Uterus (tissue), 4 donors: ENCODE data around the gene SFMBT2. TPM values are rescaled to one million over a fixed set of nuclear protein-coding genes. Genes with fewer than 3 reads are reported as not detected.

ENCODE experiments used
- DNase-seq, 2 donors: peaks; one replicate each; pipeline ENCODE4 v3.0.0-alpha.2; 2019 to 2020
- H3K27ac ChIP-seq, 2 donors: fragments of 200-600 bp; sonication (generic); 1 replicate in 1 of 2; 2 replicates in 1 of 2; pipeline ENCODE4 v1.5.1; 2016 to 2018
- H3K27me3 ChIP-seq, 2 donors: fragments of 200-600 bp; sonication (generic); one replicate each; pipeline ENCODE4 v1.5.1; 2018 to 2019; ENCODE audit warnings: control low read depth in 1 of 2
- H3K36me3 ChIP-seq, 2 donors: fragments of 200-600 bp; sonication (generic); one replicate each; pipeline ENCODE4 v1.5.1; 2019; ENCODE audit warnings: control low read depth in 1 of 2
- H3K4me1 ChIP-seq, 2 donors: fragments of 200-600 bp; sonication (generic); one replicate each; pipeline ENCODE4 v1.5.1; 2018 to 2019; ENCODE audit warnings: control low read depth in 1 of 2
- H3K4me3 ChIP-seq, 2 donors: fragments of 200-600 bp; sonication (generic); 1 replicate in 1 of 2; 2 replicates in 1 of 2; pipeline ENCODE4 v1.5.1; 2018 to 2019; ENCODE audit warnings: mild to moderate bottlenecking in 1 of 2
- H3K9me3 ChIP-seq, 2 donors: fragments of 200-600 bp; sonication (generic); one replicate each; pipeline ENCODE4 v1.5.1; 2019; ENCODE audit warnings: control low read depth in 1 of 2
- CTCF ChIP-seq, 4 experiments: fragments of 200-600 bp in 2 of 4; fragments of 450-650 bp in 2 of 4; sonication (generic) in 2 of 4; IDR thresholded peaks; one replicate each; pipeline ENCODE4 v1.5.1; 2016 to 2019; ENCODE audit warnings: antibody characterized with exemption in 4 of 4, mild to moderate bottlenecking in 2 of 4, moderate library complexity in 1 of 4
- POLR2A ChIP-seq, 2 donors: fragments of 450-650 bp; IDR thresholded peaks; one replicate each; pipeline ENCODE4 v1.6.1; 2016; ENCODE audit warnings: antibody characterized with exemption in 2 of 2, mild to moderate bottlenecking in 1 of 2, moderate library complexity in 1 of 2
- intact Hi-C: fragments of 100-400 bp; cut with DNase I; formaldehyde crosslinking; loops from one replicate; pipeline ENCODE4 v1.15.1; 2023; ENCODE audit warnings: low total_unique reads
- total RNA-seq, 4 donors: library from RNA; depleted of rRNA in 3 of 4; stranded (reverse); fragments of >200 nt in 3 of 4; gene quantifications; one replicate each; pipeline versions ENCODE4 v1.1.0 to v1.2.4, GENCODE V29; 2014 to 2023
- donor health status: DM: yes; HTN: yes; CAD: no.

SFMBT2 gene
- total RNA-seq, 4 donors from 2014 or later: 7.7 to 23.4 (median 14.7) TPM

DNA sequence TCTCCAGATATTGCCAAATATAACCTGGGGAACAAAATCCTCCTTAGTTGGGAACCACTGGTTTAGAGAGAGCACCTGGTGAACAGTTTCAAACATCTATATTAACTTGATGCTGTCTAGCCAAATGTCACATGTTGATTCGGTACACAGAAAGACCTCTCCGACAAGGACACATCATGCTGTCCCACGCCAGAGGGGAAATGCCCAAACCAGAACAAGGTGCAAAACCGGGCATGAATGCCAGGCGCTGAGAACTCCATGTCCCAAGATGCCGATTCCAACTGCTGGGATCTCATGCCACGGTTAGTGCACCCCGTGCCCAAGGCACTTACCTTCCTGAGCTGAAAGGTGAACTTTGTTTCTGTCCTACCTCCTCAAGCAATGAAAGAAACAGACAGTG, 100.8 kb downstream of the SFMBT2 start:
- no peak for DNase-seq
- no peaks in the 10 kb centered on the region for H3K4me1 ChIP-seq
- no peaks in the 10 kb centered on the region for H3K27me3 ChIP-seq
- no peak for TF ChIP-seq CTCF (IDR thresholded peaks at IDR 0.05)
- TF ChIP-seq POLR2A (IDR thresholded peaks at IDR 0.05): no peak
- H3K4me3 ChIP-seq: no peak overlapping the region
- H3K36me3 ChIP-seq: no peaks in the 10 kb centered on the region
- no peak overlapping the region for H3K27ac ChIP-seq
- H3K9me3 ChIP-seq: peaks cover 0 to 5% of the 10 kb centered on the region in 2 donors
- intact Hi-C loops: no loop called here

- no peaks in the 10 kb centered on the region for H3K36me3 ChIP-seq
- H3K27ac ChIP-seq: no peak overlapping the region
- intact Hi-C loops: no loop called here
- no peak for DNase-seq
- TF ChIP-seq POLR2A (IDR thresholded peaks at IDR 0.05) (no peak), CTCF (IDR thresholded peaks at IDR 0.05) (no peak)
- H3K4me1 ChIP-seq: no peaks in the 10 kb centered on the region
- H3K4me3 ChIP-seq: no peak overlapping the region
- peaks cover 0 to 5% of the 10 kb centered on the region in 2 donors for H3K9me3 ChIP-seq
- H3K27me3 ChIP-seq: no peaks in the 10 kb centered on the region
Measured at GRCh38 chr10:7308826-7309225, 102.0 kb downstream of the SFMBT2 start.

DNA sequence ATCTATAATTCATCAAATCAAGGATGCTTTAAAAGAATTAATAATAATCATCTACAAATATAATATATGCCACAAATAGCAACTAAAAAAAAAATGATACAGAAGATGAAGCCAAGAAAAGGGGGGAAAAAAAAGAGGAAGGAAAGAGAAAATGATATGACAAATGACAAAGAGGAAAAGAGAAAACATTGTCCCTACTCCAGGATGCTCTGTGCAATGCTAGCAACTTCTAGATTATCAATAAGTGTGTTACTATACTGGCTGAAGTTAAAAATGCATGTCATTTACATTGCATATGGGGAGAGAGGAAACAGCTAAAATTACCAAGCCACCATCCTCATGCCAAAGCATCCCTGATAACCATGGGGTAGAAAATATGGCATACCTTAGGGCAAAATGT, 104.2 kb downstream of the SFMBT2 start:
- Histone ChIP-seq H3K36me3 (no peaks in the 10 kb centered on the region), H3K4me1 (peaks cover 2 to 13% of the 10 kb centered on the region in 2 donors), H3K4me3 (no peak overlapping the region), H3K9me3 (peaks cover 0 to 5% of the 10 kb centered on the region in 2 donors), H3K27ac (no peak overlapping the region), H3K27me3 (no peaks in the 10 kb centered on the region)
- TF ChIP-seq CTCF (IDR thresholded peaks at IDR 0.05) (no peak), POLR2A (IDR thresholded peaks at IDR 0.05) (no peak)
- intact Hi-C loops: no loop called here
- no peak for DNase-seq

DNA sequence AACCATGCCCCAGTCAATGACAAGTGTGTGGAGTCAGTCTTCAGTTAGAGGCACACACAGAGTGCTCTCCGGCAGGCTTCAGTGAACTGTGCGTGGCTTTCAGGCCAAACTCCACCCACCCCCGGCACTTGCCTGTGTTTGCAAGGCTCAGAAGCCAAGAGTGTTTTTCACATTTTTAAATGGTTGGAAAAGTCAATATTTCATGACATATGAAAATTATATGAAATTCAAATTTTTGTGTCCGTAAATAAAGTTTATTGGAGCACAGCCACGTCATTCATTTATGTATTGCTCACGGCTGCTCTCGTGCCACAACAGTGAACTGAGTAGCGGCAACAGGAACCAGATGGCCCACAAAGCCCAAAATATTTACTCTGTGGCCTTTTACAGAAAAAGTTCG, 104.7 kb downstream of the SFMBT2 start:
- no peak overlapping the region for H3K4me3 ChIP-seq
- H3K9me3 ChIP-seq: peaks cover 0 to 5% of the 10 kb centered on the region in 2 donors

DNA sequence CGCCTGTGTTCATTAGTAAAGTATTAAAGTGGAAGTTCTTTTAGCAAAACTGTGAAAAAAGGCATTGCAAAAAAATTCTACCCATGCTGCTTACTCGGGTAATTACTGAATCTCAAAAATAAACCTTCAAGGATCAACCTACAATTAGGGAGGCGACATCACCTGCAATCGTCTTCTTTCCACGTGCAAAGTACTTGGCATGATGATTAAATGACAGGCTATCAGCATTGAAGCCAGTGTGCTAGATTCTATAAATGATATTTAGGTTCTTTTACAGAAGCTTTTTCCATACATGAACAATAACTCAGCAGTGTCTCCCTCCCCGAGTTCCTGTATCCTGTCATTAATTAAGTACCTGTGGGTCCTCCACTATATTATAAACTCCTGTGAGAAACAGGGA, 105.8 kb downstream of the SFMBT2 start:
- intact Hi-C loops: no loop called here
- TF ChIP-seq CTCF (IDR thresholded peaks at IDR 0.05): no peak
- no peak for TF ChIP-seq POLR2A (IDR thresholded peaks at IDR 0.05)
- Histone ChIP-seq H3K27ac (no peak overlapping the region), H3K36me3 (no peaks in the 10 kb centered on the region), H3K27me3 (no peaks in the 10 kb centered on the region), H3K4me3 (no peak overlapping the region), H3K9me3 (peaks cover 0 to 5% of the 10 kb centered on the region in 2 donors), H3K4me1 (peaks cover 11 to 21% of the 10 kb centered on the region in 2 donors)
- DNase-seq: no peak

More for the DNA sequence above, 104.7 kb downstream of the SFMBT2 start:
- no peak for DNase-seq
- Histone ChIP-seq H3K36me3 (no peaks in the 10 kb centered on the region), H3K27ac (no peak overlapping the region), H3K4me1 (peaks cover 7 to 18% of the 10 kb centered on the region in 2 donors), H3K27me3 (no peaks in the 10 kb centered on the region)
- intact Hi-C loops: no loop called here
- TF ChIP-seq POLR2A (IDR thresholded peaks at IDR 0.05) (no peak), CTCF (IDR thresholded peaks at IDR 0.05) (no peak)
